Stimulated activated CD4-positive, alpha-beta T cell treated with anti-CD3 and anti-CD28 coated beads, Interleukin-15, amount 100 ng/mL, for 48 hours (primary cell): ENCODE data around the gene RPGRIP1L.

Experiments used
- DNase-seq, 2 donors: peaks; one replicate each; pipeline ENCODE4 v3.0.0-alpha.2; 2020; ENCODE audit warnings: low read depth in 2 of 2

RPGRIP1L gene

DNA sequence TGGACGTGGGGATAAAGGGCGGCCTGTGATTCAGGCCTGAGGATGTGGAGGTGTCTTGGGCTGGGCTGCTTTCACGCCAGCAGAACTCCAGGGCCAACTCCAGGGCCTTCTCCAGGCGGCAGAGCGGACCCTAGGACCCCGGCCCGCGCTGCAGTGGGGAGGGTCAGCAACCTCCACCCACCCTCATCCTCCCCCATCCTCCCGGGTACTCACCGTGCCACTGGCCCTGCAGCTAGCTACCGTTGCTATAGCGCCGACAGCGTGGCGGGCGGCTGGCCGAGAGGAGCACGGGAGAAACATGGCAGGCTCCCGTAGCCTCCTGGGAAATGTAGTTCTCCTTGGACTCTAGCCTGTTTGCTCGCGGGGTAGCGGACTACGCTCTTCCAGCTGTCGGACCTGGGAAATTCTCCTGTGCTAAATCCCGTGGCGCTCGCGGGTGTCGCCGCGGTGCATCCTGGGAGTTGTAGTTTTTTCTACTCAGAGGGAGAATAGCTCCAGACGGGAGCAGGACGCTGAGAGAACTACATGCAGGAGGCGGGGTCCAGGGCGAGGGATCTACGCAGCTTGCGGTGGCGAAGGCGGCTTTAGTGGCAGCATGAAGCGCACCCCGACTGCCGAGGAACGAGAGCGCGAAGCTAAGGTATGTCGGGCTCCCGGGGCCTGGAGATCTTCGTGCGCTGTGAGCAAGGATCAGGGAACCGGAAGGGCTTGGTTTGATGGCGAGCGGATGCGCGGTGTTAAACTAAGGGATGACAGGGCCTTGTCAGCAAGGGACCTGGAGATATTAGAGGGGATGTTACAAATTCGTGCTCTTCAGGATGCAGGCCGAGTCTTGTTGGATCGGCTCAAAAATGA, at the start of gene RPGRIP1L, which contains the start of gene FTO:
RPGRIP1L (minus strand) TSS at position 270 of the 855 bp plus-strand sequence. CDS start 3,136 bp downstream, outside the sequence.
FTO (plus strand) TSS at position 567 of the 855 bp plus-strand sequence.
- peak; percentile 97 to 98 for DNase-seq

DNA sequence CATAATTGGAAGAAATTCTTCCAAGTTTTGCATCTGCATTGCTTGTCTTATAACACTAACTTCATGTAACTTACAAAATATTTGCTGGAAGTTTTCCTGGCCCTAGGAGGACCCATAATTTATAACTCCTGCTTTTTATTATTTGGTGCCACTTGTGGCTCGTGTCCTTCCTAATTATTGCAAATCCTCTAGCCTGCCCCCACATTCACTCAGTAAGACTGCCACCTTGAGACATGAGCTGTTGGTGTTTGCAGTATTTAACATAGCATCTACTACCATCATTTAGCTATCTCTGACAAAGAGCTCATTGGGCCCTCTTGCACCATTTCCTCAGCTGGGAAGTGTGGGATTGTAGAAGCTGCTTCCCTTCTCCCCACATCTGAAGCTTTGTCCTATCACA, 49.8 kb upstream of the RPGRIP1L start:
- no peak for DNase-seq

DNA sequence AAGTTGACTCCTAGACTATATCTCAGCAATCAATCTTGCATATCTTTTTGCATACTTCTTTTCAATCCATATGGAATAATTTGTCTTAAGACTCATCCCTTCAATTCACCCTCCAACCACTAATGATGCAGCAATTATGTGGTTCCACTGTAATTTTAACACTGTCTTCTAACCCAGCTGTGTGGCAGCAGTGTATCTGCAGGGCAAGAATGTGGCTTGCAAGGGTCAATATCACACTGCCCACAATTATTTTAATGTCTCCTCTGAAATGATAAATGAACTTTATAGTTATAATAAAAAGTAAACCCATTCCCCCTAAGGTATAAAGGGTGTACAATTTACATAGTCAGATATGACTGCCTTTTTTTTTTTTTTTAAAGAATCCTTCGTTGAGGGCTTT, 48.9 kb upstream of the RPGRIP1L start:
- DNase-seq: no peak

DNA sequence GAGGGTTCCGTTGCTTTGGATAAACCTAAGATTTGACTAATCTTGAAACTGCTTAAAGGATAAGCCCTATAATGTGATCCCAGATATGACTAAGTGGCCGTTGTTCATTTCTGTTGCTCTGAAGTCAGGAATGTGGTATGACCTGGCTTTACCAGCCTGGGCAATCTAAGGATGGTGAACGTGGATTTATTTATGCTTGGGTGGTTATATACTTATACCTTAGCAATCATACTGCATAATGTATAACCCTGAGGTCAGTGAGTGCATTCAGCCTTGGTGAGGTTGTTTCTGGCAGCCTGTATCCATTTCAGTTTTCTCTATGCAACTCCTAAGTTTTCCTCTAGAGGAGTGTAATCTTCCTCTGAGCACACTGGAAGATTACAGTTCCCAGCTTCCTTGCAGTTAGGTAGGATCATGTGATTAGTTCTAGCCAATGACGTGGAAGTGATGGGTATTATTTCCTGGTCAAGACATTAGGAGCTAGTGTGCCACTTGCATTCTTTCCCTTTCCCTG, 42.2 kb upstream of the RPGRIP1L start:
- DNase-seq: no peak

DNA sequence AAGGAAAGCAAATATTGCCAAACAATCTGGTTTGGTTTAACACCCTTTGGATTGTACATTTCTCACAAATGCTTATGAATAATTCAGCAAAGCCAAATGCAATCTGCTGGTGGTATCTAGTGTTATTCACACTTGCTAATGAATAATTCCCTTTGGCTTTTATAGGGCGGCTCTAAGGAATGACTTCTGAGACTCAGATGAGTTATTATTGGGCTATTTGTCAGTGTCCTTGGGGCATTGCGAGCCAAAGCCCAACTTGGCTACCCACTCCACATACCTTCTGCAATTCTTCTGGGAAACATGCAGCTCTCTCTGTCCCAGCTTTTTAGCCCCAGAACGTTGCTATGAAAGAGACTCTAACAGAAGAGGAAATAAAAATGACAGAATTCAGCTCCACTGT, 41.4 kb upstream of the RPGRIP1L start:
- no peak for DNase-seq

DNA sequence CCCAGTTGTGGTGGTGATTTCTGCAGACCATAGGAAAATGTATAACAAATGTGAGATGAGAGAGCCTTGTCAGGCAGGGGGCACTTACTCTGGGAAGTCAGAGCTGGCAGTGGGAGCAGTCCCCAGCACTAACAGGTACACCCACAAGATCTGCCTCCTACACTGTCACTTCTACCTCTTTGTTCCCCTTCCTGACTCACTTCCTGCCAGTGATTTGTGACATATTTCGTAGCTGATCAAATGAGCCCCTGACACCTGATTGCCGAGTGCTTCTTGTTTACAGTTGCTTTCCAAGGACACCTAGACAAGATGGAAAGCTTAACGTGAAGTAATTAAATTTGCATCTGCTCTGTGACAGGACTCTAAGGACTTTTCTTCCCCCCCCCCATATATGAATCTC, 40.8 kb upstream of the RPGRIP1L start:
- DNase-seq: no peak

DNA sequence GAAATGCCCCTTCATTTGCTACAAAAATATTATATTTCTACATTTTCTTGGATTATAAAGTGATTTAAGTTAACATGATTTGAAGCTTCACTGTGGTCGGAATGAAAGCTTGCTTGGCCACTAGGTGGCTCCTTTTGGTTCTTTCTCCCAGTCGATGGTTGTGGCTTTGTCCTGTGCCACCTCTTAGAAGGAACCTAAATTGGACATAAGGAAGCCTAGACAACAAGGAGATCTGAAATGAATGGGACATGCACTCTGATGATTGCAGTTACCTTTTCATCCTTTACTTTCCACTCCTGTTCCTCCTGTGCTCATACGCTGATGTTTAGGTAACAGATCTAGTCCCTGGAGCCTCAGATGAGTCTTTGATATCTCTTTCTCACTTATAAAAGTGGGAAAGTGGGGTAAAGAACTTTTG, 39.5 kb upstream of the RPGRIP1L start:
- no peak for DNase-seq

DNA sequence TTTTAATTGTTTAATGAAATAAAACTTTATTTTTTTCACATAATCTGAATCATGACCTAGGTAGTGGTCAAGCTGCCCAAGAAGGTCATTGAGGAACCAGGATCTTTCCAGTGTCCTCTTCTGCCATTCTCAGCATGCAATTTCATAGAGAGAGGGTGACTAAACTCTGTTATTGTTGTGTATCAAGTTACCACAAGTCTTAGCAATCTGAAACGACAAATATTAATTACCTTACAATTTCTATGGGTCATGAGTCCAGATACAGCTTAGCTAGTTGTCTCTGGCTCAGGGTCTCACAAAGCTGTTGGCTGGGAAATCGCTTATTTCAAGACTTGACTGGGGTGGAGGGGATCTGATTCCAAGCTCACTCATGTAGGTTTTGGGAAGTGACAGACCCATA, 37.9 kb upstream of the RPGRIP1L start:
- no peak for DNase-seq

DNA sequence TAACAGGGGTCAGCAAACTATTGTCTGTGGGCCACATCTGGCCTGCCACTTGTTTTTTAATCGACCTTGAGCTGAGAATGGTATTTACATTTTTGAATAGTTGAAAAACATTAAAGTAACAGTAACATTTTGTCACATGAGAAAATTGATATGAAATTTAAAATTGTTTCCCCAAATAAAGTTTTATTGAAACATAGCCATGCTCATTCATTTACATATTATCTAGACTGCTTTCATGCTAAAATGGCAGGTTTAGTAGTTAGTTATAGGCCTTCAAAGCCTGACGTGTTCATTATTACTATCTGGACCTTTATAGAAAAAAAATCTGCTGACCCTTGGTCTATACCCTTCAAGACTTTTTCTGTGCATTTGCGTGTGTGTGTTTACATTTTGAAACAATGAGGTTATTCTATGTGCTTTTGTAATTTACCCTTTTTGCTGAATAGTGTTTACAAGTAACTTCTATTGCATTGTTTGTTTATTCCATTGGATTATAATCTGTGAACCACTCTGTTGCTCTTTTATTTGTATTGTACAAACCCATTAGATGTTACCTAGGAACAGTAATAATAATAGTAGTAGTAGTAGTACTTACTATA, 37.4 kb upstream of the RPGRIP1L start:
- DNase-seq: no peak

DNA sequence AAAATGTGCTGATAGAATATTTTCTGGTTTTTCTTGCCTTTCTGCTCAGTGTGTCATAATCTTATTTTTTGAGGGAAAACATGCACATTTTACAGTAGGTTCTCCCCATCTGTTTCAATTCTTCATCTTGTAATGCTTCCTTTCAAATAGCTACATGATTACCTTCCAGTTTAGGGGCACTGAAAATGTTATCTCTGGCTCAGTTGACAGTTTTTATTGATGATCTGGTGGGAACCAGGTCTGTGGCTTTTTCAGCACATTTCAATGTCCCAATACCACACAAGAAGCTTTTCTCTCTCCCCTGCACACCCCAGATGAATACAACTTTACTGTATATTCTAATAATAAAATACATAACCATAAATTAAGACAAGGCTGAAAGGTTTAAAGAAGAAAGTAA, 36.8 kb upstream of the RPGRIP1L start:
- no peak for DNase-seq

DNA sequence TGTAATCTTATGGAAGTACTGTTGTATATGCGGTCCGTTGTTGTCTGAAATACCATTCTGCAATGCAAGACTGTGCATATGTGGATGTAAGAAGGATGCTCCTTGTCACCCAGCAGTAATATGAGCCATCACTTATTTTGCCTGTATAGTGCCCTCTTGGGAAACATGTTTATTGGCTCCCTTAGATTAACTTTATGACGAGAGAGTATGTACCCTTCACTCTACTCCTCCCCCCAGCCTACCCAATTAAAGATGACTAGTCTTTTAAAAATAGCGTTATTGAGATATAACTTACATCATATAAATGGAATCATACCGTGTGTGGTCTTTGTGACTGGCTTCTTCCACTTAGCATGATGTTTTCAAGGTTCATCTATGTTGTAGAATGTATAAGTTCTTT, 33.9 kb upstream of the RPGRIP1L start:
- no peak for DNase-seq

DNA sequence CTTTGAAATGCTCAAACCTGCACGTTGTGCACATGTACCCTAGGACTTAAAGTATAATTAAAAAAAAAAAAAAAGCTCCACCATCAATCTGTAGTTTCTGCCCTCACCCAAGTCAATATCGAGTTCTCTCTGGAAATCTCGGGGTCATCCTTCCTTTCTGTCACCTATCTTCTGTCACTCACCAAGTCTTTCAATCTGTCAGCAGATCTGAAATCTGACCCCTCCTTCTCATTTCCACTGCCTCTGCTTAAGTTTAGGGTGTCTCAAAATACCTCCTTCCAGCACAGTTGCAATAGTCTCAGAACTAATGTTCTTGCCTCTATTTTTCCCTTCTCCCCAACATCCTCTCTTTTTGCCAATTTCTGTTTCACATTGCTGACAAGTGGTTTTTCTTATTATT, 32.6 kb upstream of the RPGRIP1L start:
- DNase-seq: no peak

DNA sequence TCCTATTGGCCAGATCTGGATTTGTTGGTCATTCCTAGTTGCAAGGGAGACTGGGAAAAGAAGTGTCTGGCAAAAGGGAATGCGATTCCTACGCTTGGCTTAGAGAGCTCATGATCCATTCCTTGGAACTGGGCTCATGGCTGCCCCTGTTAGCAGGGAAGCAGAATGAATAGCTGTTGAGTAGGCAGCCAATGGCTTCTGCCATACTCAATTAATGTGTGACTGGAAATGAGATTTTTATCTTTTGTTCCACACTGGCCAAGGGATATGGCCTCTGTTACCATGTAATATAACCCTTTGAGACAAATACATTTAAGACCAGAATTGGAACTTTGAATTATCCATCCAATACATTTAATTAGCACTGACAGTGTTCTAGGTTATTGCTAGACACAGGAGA, 31.2 kb upstream of the RPGRIP1L start:
- DNase-seq: no peak

DNA sequence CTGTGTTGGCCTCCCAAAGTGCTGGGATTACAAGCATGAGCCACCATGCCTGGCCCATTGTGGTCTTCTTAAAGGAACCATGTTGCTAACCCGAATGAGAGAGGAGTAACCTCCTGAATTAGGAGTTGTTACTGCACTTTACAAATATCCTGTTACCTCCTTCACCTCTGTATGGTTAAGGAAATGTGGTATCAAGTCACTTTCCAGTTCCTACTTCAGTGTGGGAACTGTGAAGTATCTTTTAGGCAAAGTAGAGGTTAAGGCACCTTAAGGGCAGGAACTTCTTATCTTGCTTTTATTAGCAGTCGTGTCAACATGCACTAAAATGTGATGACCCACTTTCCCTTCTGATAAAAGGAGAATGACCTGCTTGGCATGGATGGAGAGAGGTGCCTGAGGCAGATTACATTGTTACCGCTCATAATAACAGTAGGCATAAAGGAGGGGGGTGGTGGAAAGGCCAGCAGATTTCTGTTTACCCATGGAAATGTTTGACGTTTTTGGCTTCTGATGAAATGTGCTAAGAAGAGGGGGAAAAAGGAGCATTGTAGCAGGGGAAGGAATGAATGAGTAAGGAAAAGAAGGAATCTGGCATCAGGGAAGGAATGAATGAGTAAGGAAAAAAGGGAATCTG, 28.8 kb upstream of the RPGRIP1L start:
- DNase-seq: no peak

DNA sequence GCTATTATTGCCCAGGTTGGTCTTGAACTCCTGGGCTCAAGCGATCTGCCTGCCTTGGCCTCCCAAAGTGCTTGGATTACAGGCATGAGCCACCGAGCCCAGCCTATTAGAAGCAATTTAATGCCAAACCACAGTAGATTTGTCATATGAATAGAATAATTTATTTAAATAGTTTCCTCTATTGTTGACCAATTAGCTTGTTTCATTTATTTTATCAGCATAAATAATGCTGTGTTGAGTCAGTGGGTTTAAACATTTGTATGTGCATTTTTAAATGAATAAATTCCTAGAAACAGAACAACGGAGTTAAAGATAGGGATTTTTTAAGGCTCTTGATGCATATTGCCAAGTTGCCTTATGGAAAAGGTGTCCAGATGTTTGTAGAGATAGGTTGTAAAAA, 27.0 kb upstream of the RPGRIP1L start:
- no peak for DNase-seq

DNA sequence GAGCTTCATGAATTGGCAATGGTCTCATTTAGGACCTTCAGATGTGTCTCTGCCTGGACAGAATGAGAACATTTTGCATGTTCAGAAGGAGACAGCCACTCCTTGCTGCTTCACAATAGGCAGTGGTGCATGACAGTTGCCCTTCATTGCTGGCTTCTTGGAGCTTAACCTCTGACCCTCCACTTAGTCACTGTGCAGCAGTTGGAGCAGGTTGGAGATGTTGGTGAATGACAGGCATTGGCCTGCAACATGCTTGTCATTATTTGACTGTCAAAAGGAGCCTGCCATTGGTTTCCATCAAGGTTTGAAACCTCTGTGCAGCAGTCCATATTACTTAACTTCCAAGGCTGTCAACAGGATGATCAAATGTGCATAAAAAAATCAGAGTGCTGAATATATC, 23.0 kb upstream of the RPGRIP1L start:
- no peak for DNase-seq

DNA sequence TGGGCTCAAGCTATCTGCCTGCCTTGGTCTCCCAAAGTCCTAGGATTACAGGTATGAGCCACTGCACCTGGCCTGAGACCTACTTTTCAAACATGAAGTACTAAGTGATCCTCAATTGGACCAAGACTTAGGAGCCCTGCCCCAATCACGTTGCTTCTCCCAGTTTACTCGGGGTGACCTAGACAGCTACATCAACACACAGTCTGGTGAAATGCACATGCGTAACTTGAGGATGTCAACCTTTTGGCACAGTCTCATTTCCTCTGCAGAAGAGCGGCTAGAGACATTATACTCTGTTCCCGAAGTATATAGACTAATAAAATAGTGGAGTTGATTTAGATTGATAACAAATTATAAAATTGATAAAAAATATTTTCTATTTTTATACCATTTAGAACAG, 17.4 kb upstream of the RPGRIP1L start:
- no peak for DNase-seq

DNA sequence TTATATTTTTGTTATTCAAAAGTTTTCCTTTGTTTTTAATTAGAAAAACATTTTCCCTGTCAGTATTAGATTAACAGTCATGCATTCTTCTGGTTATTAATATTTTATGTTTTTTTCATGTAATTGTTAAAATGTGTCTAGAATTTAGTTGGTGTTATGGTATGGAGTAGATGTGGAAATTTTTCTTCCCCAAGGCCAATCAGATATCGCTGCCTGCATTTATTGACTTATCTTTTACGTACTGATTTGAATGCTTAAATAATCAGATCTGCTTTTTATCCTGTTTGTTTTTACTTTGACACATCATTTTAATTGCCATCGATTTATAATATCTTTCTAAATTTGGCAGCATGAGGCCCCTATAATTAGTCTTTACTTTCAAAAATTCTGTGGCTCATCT, 13.9 kb upstream of the RPGRIP1L start:
- no peak for DNase-seq

DNA sequence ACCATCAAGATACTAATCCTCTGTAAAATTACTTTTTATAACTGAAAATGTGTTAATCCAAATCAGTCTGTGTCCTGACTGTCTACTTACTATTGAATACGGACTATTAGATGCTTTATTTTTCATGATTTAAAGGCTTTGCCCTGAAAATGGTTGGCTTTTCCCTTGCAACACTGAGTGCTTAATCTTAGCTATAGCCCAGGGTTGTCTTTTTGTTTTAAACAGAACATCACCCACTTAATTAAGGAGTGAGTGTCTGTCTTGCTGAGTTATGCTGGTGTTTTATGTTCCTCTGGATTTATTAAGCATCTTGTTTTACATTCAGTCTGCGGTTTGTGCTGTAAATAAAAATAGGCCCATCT, 11.3 kb upstream of the RPGRIP1L start:
- DNase-seq: no peak

DNA sequence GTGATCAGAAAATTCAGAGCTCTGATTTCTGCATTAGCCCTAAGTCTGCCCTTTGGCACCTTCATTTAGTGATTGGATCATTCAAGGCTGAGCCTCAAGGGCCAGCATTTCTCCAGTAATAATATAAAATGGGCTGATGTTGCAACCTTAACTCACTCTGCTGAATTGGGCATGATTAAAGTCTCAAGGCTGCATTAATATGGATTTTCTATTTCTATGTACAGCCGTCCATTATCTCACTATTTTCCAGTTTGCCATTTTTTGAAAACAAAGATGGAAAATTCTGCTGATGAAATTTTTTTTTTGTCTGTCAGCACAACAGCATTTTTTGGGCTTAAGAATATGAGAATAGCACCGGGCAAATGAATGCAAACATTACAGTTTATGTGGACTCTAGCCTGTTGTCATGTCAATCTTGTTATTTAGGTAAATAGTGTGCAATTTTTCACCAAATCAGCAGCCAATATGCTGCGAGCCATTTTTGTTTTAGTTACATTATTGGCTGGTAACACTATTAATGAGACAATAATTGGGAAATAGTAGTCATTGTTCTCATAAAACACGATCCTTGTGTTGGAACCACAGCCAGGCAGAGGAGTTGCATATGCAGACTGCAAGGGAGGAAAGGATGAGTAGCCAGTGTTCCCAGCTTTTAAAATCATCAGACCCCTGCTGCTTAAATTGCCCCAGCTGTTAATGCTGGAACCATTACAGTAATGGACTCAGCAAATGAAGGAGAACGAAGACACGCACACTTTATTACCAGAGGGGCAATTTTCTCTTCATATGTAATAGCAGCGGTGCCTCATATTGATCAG, 10.8 kb upstream of the RPGRIP1L start:
- DNase-seq: no peak

DNA sequence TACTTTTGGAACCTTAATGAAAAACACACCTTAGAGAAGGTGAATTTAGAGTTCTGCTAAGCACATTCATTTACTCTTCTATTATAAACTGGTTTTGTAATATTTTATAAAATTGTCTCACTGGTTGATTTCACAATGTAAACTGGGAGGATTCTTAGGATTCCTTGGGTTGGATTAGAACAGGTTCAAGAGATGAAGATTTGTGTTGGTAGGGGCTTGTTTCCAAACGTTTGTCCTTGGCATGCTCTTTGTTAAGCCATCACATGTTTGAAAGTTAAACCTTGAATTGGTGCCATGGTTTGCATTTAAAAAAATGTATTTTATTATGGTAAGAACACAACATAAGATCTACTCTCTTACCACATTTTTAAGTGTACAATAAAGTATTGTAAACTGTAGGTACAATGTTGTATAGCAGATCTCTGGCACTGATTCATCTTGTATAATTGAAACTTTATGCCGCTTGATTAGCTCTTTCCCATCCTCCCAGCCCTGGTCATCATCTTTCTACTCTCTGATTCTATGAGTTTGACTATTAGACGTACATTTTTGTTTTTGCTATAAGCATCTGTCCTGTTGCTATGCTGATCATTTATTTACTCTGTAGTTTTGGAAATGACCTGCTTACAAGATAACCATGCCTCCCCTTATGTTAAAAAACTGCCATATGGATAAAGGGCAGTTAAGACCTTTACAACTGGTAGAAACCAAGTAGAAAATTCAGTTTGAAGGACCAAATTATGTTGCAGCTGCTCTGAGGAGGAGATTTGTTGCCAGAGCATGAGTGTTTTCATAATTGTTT, 9.9 kb upstream of the RPGRIP1L start:
- no peak for DNase-seq
